ENCODE measurements around the gene ERVK3-1.
"Not testable (repeated sequence)": the region's sequence is repeated elsewhere in the genome, so short reads cannot be mapped to it uniquely, and the experiment has no call there.

The ERVK3-1 gene

GRCh38 chr19:58305065-58305931, at the start of gene ERVK3-1:
TSS of gene ERVK3-1 (plus strand) at chr19:58305377. CDS start at chr19:58312169, 6,792 bp downstream.
- H3K27ac ChIP-seq = peak within 1 kb of the TSS; percentile 92

GRCh38 chr19:58258259-58258658, 46.9 kb upstream of the ERVK3-1 start:
- H3K27ac ChIP-seq = not testable (repeated sequence)

More at GRCh38 chr19:58305065-58305931, at the start of gene ERVK3-1:
- TF ChIP-seq CTCF (conservative IDR thresholded peaks at IDR 0.05) = no peak

GRCh38 chr19:58261600-58261967, 43.6 kb upstream of the ERVK3-1 start:
- no peak for TF ChIP-seq CTCF (conservative IDR thresholded peaks at IDR 0.05)
- H3K27ac ChIP-seq = no peak overlapping the region

GRCh38 chr19:58261968-58262921, 42.9 kb upstream of the ERVK3-1 start:
- TF ChIP-seq CTCF (conservative IDR thresholded peaks at IDR 0.05) = no peak

GRCh38 chr19:58262922-58263296, 42.3 kb upstream of the ERVK3-1 start:
- no peak overlapping the region for H3K27ac ChIP-seq
- no peak for TF ChIP-seq CTCF (conservative IDR thresholded peaks at IDR 0.05)

More at GRCh38 chr19:58261968-58262921, 42.9 kb upstream of the ERVK3-1 start:
- no peak overlapping the region for H3K27ac ChIP-seq

- TF ChIP-seq CTCF (conservative IDR thresholded peaks at IDR 0.05) = no peak
- no peak overlapping the region for H3K27ac ChIP-seq
Observed at GRCh38 chr19:58265100-58265499, 40.1 kb upstream of the ERVK3-1 start.

GRCh38 chr19:58268344-58268743, 36.8 kb upstream of the ERVK3-1 start:
- no peak for TF ChIP-seq CTCF (conservative IDR thresholded peaks at IDR 0.05)
- H3K27ac ChIP-seq = no peak overlapping the region
